Activated CD4-positive, alpha-beta T cell treated with anti-CD3 and anti-CD28 coated beads, Interleukin-10, Interleukin-2, amounts not matched to agents 100 ng/mL and 50 ng/mL, durations not matched to agents 16 hours and 8 hours (primary cell): Measurements from ENCODE around the gene PLCXD3.
"Not testable (repeated sequence)": the region's sequence is repeated elsewhere in the genome, so short reads cannot be mapped to it uniquely, and the experiment has no call there.

Experiments used
- DNase-seq: peaks from one replicate; pipeline ENCODE4 v3.0.0-alpha.2; 2020

PLCXD3 gene

DNA sequence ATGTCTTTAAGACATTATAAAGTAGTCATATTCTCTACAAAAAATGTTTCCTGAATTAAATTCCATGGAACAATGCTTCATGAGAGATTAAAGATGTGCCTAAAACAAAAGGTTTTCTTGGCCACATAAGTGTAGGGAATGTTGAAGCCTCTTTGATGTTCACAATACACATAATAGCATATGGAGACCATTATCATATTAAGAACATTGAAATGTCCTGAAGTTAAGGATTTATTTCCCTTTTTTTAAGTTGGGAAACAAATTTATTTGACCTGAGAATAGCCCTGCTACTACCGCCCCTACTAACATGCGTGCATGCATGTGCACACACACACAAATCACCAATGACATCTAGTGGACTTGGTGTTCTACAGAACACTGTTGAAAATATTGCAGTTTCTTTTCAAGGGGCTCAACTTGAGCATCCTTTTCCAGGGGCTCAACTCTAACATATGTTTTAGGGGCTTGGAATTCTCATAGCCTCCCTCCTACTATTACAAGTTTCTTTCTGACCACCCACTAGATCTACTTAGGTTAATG, 172.2 kb downstream of the PLCXD3 start:
- DNase-seq: no peak

DNA sequence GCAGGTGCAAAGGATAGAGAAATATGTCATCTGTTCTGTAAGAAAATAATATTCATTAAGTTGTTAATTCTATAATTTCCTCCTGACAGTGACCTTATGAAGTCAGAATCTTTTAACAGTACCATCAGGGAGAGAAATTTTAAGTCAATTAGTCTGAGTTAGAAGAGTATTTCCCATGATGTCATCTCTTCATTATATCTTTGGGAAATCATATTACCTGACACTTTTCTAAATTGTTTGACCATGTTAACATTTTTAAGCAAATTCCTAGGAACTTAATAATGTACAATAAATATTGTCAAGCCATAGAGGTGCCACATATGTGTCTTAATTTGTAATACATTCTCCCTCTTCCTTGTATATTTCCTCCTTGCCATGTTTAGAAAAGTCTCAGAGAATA, 172.7 kb downstream of the PLCXD3 start:
- DNase-seq: no peak

DNA sequence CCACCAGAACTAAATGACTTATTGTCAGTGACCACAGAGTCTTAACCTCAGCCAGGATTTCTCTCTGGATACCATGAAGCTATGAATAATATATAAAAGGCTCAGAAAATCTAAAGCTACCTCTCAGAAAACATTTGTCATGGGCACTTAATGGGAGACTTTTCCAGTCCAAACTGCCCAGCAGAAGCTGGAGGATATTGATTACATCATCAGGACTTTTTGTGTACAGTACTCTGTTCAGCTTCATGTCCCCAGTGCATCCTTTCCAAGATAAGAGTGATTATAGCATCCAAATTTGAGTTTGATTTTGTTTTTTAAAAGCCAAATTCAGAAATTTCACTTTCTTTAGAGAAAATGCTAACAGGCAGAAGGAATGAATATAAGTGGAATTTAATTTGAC, 173.2 kb downstream of the PLCXD3 start:
- DNase-seq: no peak

DNA sequence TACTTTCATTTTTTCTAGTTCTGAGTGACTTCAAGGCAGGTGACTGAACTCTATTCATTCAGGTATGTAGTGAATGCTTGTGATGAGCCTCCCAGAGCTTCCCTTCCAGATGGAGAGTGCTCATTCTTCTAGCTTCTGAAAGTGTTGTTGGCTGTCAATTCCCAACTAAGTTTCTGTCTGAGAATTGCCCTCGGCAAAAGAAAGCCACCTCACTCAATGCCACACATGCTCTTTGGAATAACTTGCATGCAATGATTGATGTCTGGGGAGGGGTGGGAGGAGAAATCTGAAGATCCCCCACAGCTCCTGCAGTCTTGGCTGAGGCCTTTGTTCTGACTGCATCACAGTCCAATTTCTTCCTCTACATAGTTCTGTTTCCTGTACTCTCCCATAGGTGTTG, 173.9 kb downstream of the PLCXD3 start:
- no peak for DNase-seq

DNA sequence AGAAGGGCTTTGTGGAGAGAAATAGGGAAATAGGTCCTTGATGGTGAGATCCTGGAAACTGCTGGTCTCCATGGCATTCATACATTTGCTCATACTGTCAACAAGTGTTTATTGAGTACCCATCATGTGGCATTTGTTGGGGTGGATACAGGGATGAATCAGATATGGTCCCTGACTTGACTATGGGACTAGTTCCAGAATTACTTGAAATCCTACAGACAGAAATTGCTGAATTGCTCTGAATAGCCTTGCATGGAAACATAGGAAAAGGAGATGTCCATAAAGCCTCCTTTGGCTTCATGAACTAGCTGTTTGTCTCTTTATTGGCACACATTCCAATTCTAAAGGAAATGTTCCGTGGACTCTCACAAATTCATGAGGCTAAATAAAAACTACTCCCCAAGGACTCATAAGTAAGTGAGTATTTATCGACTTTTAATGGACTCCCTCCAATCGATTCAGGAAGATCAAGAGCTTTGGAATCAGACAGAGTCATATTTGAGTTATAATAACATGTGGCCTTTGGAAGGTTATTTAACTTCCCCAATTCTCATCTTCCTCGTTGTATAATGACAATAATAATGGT, 174.7 kb downstream of the PLCXD3 start:
- no peak for DNase-seq

DNA sequence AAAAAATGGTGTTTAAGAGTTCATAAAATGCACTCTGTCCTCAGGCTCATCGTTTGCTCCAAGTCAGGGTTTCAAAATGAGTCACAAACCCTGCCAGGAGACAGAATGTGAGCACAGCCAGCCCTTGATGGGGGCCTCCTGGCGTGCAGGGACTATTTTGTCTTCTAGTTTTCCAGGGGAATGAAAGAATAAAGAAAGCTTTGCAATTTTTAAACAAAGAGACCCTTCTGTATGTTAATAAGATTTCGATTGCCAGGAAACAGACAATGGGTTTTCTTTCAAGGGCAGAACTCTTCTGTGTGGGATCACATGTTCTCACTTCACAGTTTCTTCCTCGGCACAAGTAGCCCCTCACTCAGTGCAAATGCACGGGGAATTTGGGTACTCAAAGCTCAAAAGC, 175.6 kb downstream of the PLCXD3 start:
- peak; percentile 35 for DNase-seq

DNA sequence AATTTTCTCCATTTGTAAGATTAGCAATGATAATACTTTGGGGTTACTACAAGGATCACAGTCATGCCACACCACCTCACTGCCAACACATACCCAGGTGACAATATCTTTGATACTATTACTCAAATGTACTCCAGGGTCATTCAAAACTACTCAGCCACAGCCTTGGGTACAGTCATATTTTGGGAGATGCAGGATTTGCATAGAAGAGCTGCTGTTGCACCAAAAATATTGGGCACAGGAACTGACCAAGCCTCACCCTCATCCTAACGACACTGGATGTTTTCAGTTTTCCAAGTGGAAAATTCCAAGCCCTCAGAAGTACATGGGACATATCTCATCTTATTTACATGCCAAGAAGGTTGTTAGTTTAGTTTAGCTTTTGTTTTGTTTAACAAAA, 176.2 kb downstream of the PLCXD3 start:
- no peak for DNase-seq

DNA sequence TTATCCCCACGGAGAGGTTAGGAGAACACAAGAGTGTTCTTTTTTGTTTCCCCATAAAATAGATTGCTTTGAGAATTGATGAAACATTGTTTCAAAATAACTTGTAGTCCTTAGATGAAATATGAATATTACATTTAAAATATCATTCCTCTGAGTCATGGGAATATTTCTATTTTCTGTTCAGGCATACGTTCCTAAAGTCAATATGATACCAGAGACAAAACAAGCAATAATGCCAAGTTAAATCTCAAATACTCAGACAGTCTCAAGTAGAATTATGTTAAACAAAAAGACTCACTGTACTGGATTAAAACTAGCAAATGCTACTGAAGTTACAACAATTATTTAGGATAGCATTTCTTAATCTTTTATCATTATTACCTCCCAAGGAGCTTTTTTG, 185.3 kb downstream of the PLCXD3 start:
- no peak for DNase-seq

DNA sequence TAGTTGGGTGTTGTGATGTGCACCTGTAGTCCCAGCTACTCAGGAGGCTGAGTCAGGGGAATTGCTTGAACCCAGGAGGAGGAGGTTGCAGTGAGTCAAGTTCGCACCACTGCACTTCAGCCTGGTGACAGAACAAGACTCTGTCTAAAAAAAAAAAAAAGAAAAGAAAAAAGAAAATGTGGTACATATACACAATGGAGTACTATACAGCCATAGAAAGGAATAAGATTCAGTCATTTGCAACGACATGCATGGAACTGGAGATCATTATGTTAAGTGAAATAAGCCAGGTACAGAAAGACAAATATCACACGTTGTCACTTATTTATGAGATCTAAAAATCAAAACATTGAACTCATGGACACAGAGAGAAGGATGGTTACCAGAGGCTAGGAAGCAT, 187.6 kb downstream of the PLCXD3 start:
- not testable (repeated sequence) for DNase-seq

DNA sequence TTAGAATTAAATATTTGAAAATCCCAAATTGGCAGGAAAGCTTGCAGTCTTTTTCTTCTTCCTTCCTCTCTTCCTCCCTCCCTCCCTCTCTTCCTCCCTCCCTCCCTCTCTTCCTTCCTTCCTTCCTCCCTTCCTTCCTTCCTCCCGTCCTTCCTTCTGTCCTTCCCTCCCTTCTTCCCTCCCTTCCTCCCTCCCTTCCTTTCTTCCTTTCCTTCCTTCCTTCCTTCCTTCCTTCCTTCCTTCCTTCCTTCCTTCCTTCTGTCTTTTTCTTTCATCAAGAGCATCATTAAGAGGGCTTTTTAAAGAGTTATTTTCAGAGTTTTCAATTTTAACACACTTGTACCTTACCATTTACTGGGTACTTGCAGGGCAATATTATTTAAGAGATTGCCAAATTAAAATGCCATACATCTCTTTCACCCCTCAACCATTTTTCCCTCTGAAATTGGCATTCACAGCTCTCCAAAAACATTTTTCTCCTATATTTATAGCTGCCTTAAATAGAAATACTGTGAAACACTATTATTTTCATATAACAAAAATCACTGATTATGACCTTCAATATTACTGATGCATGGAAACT, 197.8 kb downstream of the PLCXD3 start:
- DNase-seq: no peak

DNA sequence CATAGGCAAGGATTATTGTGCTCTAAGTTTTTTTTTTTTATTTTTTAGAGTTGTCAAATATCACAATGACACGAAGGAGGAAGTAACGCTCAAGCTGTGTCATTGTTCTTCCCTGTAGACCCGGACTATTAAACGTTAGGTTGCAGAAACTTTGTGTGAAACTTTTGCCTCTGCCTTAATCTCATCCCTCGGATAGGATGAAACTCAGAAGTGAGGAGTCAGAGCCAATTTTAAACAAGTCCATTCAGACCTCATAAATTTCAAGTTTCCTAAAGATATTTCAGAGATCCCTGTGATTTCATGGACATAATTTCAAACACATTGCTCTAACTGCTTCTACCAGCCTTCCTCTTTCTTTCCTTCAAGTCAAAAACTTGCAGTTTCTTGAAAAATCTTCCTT, 198.3 kb downstream of the PLCXD3 start:
- DNase-seq: no peak

DNA sequence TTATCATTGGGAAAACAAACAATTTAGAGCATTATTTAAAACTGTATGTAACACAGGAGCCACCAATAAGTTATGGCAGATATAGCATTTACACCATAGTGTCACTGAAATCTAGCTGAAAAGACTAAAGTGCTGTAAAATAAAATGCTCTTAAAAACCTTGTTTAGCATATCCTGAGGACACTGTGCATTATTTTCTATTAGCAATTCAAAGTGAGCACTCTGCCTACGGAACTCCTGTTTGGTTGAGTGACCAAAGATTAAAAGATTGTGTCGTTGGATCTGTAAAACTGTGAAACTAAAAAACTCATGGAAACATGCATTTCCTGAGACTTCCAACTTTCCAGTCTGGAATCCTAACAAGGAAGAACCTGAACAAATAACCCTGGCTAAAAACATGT, 201.1 kb downstream of the PLCXD3 start:
- no peak for DNase-seq

DNA sequence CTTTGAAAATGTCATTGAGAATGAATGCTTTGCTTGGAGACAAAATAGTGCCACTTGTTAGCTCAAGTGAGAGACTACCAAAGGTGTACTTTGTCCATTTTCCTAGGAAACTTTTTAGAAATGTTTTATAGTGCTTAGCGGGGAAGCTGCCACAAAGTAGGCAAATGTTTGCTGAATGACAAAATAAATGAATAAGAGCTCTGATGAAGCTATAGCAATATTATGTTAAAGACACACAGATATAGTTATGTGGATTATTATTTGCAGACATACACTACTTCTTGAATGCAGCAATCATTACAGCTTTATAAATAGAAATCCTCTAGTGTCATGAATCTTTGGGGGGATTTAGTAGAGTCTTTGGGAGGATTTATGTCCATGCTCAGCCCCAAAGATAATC, 204.4 kb downstream of the PLCXD3 start:
- DNase-seq: no peak

DNA sequence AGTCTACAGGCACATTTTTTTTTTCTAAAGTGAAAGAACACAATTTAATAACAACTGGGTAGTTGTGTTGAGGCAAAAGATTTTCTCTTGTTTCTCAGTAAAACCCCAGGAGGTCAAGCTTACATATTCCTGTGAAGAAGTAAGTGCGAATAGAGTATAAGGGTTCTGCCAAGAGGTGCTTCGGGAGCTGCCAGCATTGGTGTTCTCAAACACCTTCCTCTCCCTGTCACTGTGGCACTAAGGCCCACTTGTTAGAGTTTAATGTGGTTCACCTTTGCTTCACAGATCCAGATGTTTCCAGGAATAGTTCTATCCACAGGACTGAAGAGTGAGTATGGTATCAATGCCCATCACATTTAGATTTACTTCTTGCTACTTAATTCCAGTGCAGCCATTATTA, 205.3 kb downstream of the PLCXD3 start:
- DNase-seq: no peak

DNA sequence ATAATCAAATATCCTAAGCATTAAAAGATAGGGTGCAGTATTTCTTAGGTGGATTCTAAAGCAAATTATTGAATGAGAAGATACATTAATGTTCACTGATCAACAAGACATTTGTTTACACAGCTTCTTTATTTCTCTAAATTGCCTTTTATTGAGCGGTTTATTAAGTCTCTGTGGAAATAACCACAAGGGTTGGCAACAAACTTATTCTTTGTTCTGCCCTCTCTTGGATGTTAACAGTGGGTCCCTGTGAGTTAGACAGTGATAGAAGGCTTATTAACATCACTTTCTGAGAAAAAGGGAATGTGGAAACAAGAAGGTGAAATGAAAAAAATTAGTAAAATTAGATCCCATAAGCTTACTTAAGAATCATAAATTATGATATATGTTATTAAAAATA, 214.3 kb downstream of the PLCXD3 start:
- DNase-seq: no peak

DNA sequence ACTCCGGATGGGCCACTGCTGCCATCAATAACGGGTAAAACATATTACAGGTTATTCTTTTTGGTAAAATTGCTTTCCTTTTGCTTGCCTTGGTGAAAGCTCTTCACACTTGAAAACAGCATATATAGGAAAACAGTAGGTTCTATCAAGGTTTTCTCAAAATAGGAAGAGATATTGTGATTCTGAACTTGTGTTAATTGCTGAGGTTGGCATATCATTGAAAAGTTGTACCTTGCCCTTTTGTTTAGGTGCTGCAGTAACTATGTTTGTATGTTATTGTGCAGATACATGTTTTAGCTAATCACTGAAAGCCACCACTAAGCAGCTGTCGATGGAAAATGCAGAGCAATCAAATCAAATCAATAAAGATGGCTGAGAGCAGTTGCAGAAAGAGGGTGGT, 219.1 kb downstream of the PLCXD3 start:
- DNase-seq: no peak

DNA sequence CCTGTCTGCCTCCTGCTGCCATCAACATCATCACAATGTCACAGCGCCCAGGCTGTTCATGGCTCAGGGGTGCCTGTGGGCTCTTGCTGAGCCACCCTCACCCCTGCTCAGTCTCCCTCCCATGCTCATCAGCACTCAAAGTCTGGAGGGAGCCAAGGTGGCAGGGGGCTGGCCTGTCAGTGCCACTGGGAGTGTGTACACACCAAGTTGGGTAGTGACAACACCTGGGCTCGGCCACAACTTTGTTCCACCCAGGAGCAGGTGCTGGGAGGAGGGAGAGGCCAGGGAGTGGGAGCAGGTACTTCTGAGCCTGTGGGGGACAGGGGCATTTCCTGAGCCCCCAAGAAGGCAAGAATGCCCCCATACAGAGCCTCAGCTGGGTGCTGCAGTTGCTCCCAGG, 219.6 kb downstream of the PLCXD3 start:
- no peak for DNase-seq

DNA sequence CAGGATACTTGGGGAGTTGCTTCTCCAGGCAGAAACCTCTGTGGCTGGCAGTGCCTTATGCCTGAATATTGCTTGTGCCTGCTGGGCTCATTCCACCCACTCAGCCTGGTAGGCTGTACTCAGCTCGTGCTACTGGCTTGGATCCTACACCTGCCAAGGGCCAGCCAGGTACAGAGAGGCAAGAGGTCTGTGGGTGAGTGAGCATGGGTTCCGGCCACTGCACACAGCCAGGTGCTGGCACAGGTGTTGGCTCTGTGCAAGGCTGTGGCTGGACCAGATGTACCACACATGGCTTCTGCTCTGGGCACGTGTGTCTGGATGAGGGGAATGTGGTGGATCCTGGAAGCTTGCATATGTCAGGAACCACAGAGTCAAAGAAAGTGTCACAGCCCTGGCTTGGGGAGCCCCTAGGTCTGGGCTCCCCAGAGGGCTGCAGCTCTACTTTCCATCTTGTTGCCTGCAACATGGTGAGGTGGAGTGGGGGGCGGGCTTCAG, 220.4 kb downstream of the PLCXD3 start:
- DNase-seq: no peak

DNA sequence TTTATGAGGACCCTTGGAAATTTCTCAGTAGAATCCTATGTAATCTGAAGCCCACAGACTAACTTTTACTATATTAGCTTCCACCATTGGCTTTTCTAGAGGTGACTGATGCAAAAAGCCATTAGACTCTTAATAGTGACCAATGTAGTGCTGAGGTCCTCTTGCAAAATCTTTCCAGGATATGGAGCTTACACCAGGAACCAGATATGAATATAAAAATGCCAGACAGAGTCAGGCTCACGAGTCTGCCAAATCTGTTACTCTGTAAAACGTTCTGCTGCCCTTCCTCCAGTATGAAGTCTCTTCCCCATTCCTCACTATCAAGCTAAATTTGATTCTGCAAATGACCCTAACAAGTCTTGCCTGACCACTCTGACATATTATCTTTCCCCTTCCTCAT, 223.7 kb downstream of the PLCXD3 start:
- no peak for DNase-seq

DNA sequence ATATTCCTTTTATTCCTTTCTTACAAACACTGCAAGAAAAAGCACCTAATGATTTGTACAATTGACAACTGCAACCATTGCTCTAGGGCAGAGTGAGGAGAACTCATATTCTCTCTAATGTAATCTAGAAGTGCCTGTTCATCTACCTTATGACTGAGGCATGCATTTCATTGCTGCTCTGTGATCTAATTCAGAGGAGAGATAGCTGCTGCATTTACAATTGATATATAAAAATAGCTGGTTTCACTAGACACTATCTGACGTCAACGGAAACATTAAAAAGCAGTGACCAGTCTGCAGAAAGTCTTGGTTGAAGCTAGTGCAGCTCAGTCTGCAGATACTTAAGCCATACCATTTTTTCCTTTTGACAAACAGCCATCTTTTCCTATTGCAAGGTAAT, 224.2 kb downstream of the PLCXD3 start:
- DNase-seq: no peak

DNA sequence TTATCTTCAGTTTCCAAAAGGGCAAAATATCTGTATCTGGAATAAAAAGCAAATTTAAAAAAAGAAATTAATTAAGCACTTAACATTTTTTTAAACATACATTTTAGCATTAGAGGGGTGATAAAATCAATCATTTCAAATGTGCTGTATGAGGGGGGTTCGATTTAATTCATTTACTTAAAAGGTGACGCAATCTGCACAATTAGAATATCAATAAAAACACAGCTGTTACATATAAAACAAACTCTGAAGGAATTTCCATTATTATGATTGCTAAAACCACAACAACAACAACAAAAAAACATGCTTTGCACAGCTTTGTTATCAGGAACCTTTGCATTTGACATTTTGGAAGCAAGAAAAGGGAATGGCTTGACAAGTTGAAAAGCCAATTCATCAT, 225.5 kb downstream of the PLCXD3 start:
- DNase-seq: no peak

DNA sequence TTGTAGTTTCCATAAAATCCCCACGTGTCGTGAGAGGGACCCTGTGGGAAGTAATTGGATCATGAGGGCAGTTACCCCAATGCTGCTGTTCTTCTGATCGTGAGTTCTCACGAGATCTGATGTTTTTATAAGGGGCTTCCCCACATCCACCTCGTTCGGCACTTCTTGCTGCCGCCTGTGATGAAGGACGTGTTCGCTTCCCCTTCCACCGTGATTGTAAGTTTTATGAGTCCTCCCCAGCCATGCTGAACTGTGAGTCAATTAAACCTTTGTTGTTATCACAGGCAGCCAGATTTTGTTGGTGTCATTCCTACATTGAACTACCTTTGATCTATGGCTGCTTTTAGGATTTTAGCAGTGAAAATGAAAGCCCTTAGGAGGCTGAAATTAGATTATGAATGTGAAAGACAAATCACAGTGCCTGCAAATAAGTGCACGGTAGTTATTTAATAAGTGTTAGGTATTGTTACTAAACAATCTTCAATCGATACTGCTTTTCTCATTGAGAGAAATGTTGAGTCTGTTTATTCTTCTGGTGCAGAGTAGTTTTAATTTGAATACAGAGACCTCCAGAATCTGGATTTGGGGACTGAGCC, 229.1 kb downstream of the PLCXD3 start:
- no peak for DNase-seq

DNA sequence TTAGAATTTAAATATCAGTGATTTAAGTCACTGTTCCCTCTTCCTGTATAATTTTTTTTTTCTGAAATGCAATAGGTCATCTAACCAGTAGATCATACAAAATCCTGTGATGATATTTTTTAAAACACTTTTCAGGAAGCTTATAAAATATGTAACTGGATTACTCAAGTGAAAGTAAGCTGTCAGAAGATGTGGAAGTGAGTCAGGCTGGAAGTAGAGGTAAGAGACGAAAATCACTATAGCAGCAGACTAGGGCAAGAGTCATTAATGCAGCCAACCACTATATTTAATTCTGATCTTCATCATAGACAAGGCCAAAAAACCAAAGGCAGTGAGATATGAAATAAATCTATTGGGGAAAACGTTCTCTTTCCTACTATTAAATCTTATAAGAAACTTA, 231.4 kb downstream of the PLCXD3 start:
- DNase-seq: no peak

DNA sequence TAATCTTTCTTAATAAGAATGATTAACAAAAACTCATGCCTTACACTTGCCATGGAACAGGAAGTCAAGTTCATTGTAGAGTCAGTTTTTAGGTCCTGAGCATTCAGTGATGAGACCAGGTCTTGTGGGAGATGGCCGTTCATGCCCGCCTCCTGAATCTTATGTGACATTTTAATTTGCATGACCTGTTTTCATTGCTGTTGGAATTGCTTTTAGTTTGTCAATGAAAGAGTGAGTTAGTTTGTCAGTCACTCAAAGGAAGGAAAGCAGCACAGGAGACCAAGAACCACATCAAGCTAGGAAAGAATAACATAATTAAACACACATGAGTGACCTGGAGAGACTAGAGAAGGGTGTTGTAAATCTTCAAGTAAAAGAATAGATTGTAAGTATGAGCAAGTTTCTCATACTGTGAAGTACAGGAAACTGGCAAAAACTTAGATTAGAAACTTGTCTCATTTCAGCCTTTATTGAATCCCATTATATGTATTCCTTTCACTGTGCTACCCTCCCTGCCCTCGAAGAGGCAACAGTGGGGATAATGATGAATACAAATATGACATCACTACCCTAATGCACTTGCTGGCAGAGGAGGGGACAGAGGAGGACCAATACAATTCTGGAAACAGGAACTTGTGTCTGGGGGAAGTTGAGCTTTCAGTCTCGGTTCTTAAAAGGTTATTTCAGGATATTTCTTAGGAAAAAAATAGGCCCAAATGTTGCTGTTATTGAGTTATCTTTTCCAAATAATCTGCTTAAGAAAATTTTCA, 232.7 kb downstream of the PLCXD3 start:
- DNase-seq: no peak
